Activated CD8-positive, alpha-beta T cell treated with anti-CD3 and anti-CD28 coated beads for 36 hours (primary cell): ENCODE data around the gene PRTN3. TPM values are rescaled to one million over a fixed set of nuclear protein-coding genes. Genes with fewer than 3 reads are reported as not detected.

ENCODE experiments used
- ATAC-seq: fragments of 200-7000 bp; cut with Tn5 transposase; one replicate; pipeline ENCODE4 v1.10.0; 2021; ENCODE audit warnings: mild to moderate bottlenecking, moderate library complexity
- CTCF ChIA-PET: fragments of 350-600 bp; sonication (Branson Sonifier 250); formaldehyde crosslinking; loops from one replicate; lab custom pipeline; 2021; ENCODE audit warnings: antibody characterized with exemption; lab: Charles Lee
- POLR2A ChIA-PET: fragments of 350-600 bp; sonication (Branson Sonifier 250); formaldehyde crosslinking; loops from one replicate; lab custom pipeline; 2021; ENCODE audit warnings: antibody characterized with exemption; lab: Charles Lee
- DNase-seq: peaks from one replicate; pipeline ENCODE4 v3.0.0-alpha.2; 2020
- H3K27ac Mint-ChIP-seq: one replicate; pipeline ENCODE4 v1.8.0; 2021; ENCODE audit warnings: mild to moderate bottlenecking, mixed read lengths
- H3K27me3 Mint-ChIP-seq: one replicate; pipeline ENCODE4 v1.8.0; 2021; ENCODE audit warnings: mixed read lengths
- H3K36me3 Mint-ChIP-seq: one replicate; pipeline ENCODE4 v1.8.0; 2021; ENCODE audit warnings: low read depth, mixed read lengths
- H3K4me1 Mint-ChIP-seq: one replicate; pipeline ENCODE4 v1.8.0; 2021; ENCODE audit warnings: low read depth, mixed read lengths
- H3K4me3 Mint-ChIP-seq: one replicate; pipeline ENCODE4 v1.8.0; 2021; ENCODE audit warnings: mild to moderate bottlenecking, moderate library complexity, mixed read lengths
- H3K9me3 Mint-ChIP-seq: one replicate; pipeline ENCODE4 v1.8.0; 2021; ENCODE audit warnings: mixed read lengths
- CTCF ChIP-seq: fragments of 200-600 bp; IDR thresholded peaks from one replicate; pipeline ENCODE4 v1.8.0; 2022; ENCODE audit warnings: antibody characterized with exemption, mild to moderate bottlenecking
- intact Hi-C: fragments of 100-400 bp; cut with micrococcal nuclease; formaldehyde crosslinking; loops from one replicate; pipeline ENCODE4 v1.10.0; 2022
- total RNA-seq, 2 experiments: library from RNA; stranded (reverse); gene quantifications; one replicate each; pipeline ENCODE4 v1.2.3, GENCODE V29; 2021

PRTN3 gene
- total RNA-seq, 2 experiments from 2014 or later, result not detected

- Mint-ChIP-seq H3K9me3 (no peaks in the 10 kb centered on the region), H3K27me3 (peaks cover 33% of the 10 kb centered on the region), H3K27ac (no peak overlapping the region), H3K4me1 (peaks cover 3% of the 10 kb centered on the region), H3K4me3 (no peak overlapping the region), H3K36me3 (no peaks in the 10 kb centered on the region)
- intact Hi-C loops, result no loop called here
- ChIA-PET POLR2A (interaction anchor here (0.6 kb wide), 1 partner anchor 41 kb away, joined by 3 read pairs; no protein-coding TSS in a partner anchor), CTCF (no interaction called here)
- no peak for DNase-seq
- no peak for TF ChIP-seq CTCF
- peak; percentile 34 for ATAC-seq
These were observed 2.5 kb downstream of the PRTN3 start for GRCh38 chr19:843180-843835.

GRCh38 chr19:843836-844545 lies 3.2 kb downstream of the PRTN3 start:
- peaks cover 35% of the 10 kb centered on the region for H3K27me3 Mint-ChIP-seq
- H3K27ac Mint-ChIP-seq, result no peak overlapping the region
- ATAC-seq, result no peak
- H3K9me3 Mint-ChIP-seq, result no peaks in the 10 kb centered on the region
- intact Hi-C loops, result no loop called here
- ChIA-PET CTCF (no interaction called here), POLR2A (no interaction called here)
- peaks cover 3% of the 10 kb centered on the region for H3K4me1 Mint-ChIP-seq
- H3K4me3 Mint-ChIP-seq, result no peak overlapping the region
- no peaks in the 10 kb centered on the region for H3K36me3 Mint-ChIP-seq
- DNase-seq, result no peak
- no peak for TF ChIP-seq CTCF

GRCh38 chr19:844546-844971 lies 3.8 kb downstream of the PRTN3 start:
- Mint-ChIP-seq H3K9me3 (no peaks in the 10 kb centered on the region), H3K27ac (no peak overlapping the region), H3K4me3 (no peak overlapping the region), H3K4me1 (peaks cover 3% of the 10 kb centered on the region), H3K27me3 (peaks cover 38% of the 10 kb centered on the region), H3K36me3 (no peaks in the 10 kb centered on the region)
- no peak for DNase-seq
- POLR2A ChIA-PET, result no interaction called here
- intact Hi-C loops, result no loop called here
- TF ChIP-seq CTCF, result no peak
- no peak for ATAC-seq
- CTCF ChIA-PET, result interaction anchor here (1.4 kb wide), 1 partner anchor 12 kb away, joined by 5 read pairs; no protein-coding TSS in a partner anchor

- intact Hi-C loops, result no loop called here
- POLR2A ChIA-PET, result no interaction called here
- Mint-ChIP-seq H3K27me3 (peaks cover 40% of the 10 kb centered on the region), H3K9me3 (no peaks in the 10 kb centered on the region), H3K27ac (no peak overlapping the region), H3K4me1 (peaks cover 3% of the 10 kb centered on the region), H3K36me3 (no peaks in the 10 kb centered on the region), H3K4me3 (no peak overlapping the region)
- CTCF ChIA-PET, result interaction anchor here (1.4 kb wide), 1 partner anchor 11 kb away, joined by 5 read pairs; no protein-coding TSS in a partner anchor
- ATAC-seq (no peak), DNase-seq (no peak)
- no peak for TF ChIP-seq CTCF
These were observed 5.1 kb downstream of the PRTN3 start for GRCh38 chr19:845707-846521.
